H9 (cell line): ENCODE data around the gene MYL3. TPM values are rescaled to one million over a fixed set of nuclear protein-coding genes. Genes with fewer than 3 reads are reported as not detected.

ENCODE experiments used
- DNase-seq: peaks from one replicate; pipeline ENCODE4 v3.0.0-alpha.2; 2017
- H2AFZ ChIP-seq: one replicate; pipeline ENCODE4 v1.6.1; 2013; ENCODE audit warnings: mild to moderate bottlenecking, low read length, control low read depth, moderate library complexity
- H2AK5ac ChIP-seq: 2 replicates; pipeline ENCODE4 v1.6.1; 2013; ENCODE audit warnings: low read length, control low read depth, mixed read lengths; ENCODE audit not compliant: insufficient read length
- H2BK120ac ChIP-seq: one replicate; pipeline ENCODE4 v1.6.1; 2013; ENCODE audit warnings: low read depth, mild to moderate bottlenecking, low read length, control low read depth, inconsistent platforms; ENCODE audit not compliant: poor library complexity, severe bottlenecking
- H2BK12ac ChIP-seq: 2 replicates; pipeline ENCODE4 v1.6.1; 2013; ENCODE audit warnings: low read length, control low read depth, mixed read lengths, low read depth; ENCODE audit not compliant: insufficient read length
- H2BK15ac ChIP-seq: 2 replicates; pipeline ENCODE4 v1.6.1; 2013; ENCODE audit warnings: low read depth, low read length, control low read depth
- H2BK20ac ChIP-seq: one replicate; pipeline ENCODE4 v1.6.1; 2013; ENCODE audit warnings: low read depth, mild to moderate bottlenecking, low read length, control low read depth, inconsistent platforms; ENCODE audit not compliant: poor library complexity, severe bottlenecking
- H2BK5ac ChIP-seq: 2 replicates; pipeline ENCODE4 v1.6.1; 2013; ENCODE audit warnings: low read length, control low read depth, mixed read lengths; ENCODE audit not compliant: insufficient read length
- H3K14ac ChIP-seq: 2 replicates; pipeline ENCODE4 v1.6.1; 2013; ENCODE audit warnings: low read length, control low read depth; ENCODE audit not compliant: insufficient read depth
- H3K18ac ChIP-seq: 2 replicates; pipeline ENCODE4 v1.6.1; 2013; ENCODE audit warnings: low read depth, mild to moderate bottlenecking, mixed read lengths, low read length, control low read depth; ENCODE audit not compliant: insufficient read length
- H3K23ac ChIP-seq: 2 replicates; pipeline ENCODE4 v1.6.1; 2013; ENCODE audit warnings: low read length, control low read depth, mixed read lengths, low read depth; ENCODE audit not compliant: insufficient read length
- H3K23me2 ChIP-seq: 2 replicates; pipeline ENCODE4 v1.6.1; 2013; ENCODE audit warnings: low read depth, mild to moderate bottlenecking, mixed read lengths, low read length, control low read depth; ENCODE audit not compliant: insufficient read length, poor library complexity, severe bottlenecking
- H3K27ac ChIP-seq: 2 replicates; pipeline ENCODE4 v1.5.1; 2013; ENCODE audit warnings: low read length, control low read depth, mixed read lengths, low read depth; ENCODE audit not compliant: insufficient read length
- H3K27me3 ChIP-seq: 2 replicates; pipeline ENCODE4 v1.6.1; 2013; ENCODE audit warnings: low read length, control low read depth, inconsistent platforms; ENCODE audit not compliant: insufficient read depth
- H3K4ac ChIP-seq: 2 replicates; pipeline ENCODE4 v1.6.1; 2013; ENCODE audit warnings: low read depth, mild to moderate bottlenecking, control low read depth, inconsistent platforms, low read length, moderate library complexity
- H3K4me1 ChIP-seq: 2 replicates; pipeline ENCODE4 v1.6.1; 2013; ENCODE audit warnings: low read length, control low read depth, inconsistent platforms; ENCODE audit not compliant: insufficient read depth
- H3K4me2 ChIP-seq: 2 replicates; pipeline ENCODE4 v1.6.1; 2013; ENCODE audit warnings: low read length, control low read depth, mixed read lengths; ENCODE audit not compliant: insufficient read length, insufficient read depth
- H3K56ac ChIP-seq: 2 replicates; pipeline ENCODE4 v1.6.1; 2013; ENCODE audit warnings: low read depth, mild to moderate bottlenecking, mixed read lengths, low read length, control low read depth; ENCODE audit not compliant: insufficient read length
- H3K79me1 ChIP-seq: 2 replicates; pipeline ENCODE4 v1.6.1; 2013; ENCODE audit warnings: low read depth, mild to moderate bottlenecking, moderate library complexity, low read length, control low read depth, inconsistent platforms; ENCODE audit not compliant: insufficient read depth, poor library complexity, severe bottlenecking
- H3K79me2 ChIP-seq: 2 replicates; pipeline ENCODE4 v1.6.1; 2013; ENCODE audit warnings: low read length, control low read depth, inconsistent platforms; ENCODE audit not compliant: insufficient read depth
- H3K9ac ChIP-seq: 2 replicates; pipeline ENCODE4 v1.6.1; 2013; ENCODE audit warnings: low read length, control low read depth, mixed read lengths; ENCODE audit not compliant: insufficient read length; ENCODE audit errors: extremely low read depth
- H3K9me3 ChIP-seq: one replicate; pipeline ENCODE4 v1.6.1; 2013; ENCODE audit warnings: low read depth, low read length, inconsistent platforms; ENCODE audit not compliant: control insufficient read depth
- H3T11ph ChIP-seq: one replicate; pipeline ENCODE4 v1.6.1; 2013; ENCODE audit warnings: mild to moderate bottlenecking, low read length, control low read depth, inconsistent platforms
- H4K20me1 ChIP-seq: one replicate; pipeline ENCODE4 v1.6.1; 2013; ENCODE audit not compliant: control insufficient read depth, insufficient read length, insufficient read depth
- H4K5ac ChIP-seq: 2 replicates; pipeline ENCODE4 v1.6.1; 2013; ENCODE audit warnings: low read depth, mild to moderate bottlenecking, mixed read lengths, low read length, control low read depth; ENCODE audit not compliant: insufficient read length
- H4K8ac ChIP-seq: replicated peaks from 2 replicates; pipeline ENCODE4 v1.6.1; 2013; ENCODE audit warnings: low read length, control low read depth, mixed read lengths, low read depth; ENCODE audit not compliant: insufficient read length
- H4K91ac ChIP-seq: 2 replicates; pipeline ENCODE4 v1.6.1; 2013; ENCODE audit warnings: low read depth, mild to moderate bottlenecking, moderate library complexity, mixed read lengths, low read length, control low read depth; ENCODE audit not compliant: insufficient read length
- H3K27ac Mint-ChIP-seq, 3 experiments: 2 replicates in 2 of 3; 3 replicates in 1 of 3; pipeline ENCODE4 v1.8.0; 2020 to 2021; ENCODE audit warnings: mixed read lengths in 3 of 3, mild to moderate bottlenecking in 1 of 3, moderate library complexity in 1 of 3
- H3K27me3 Mint-ChIP-seq: 2 replicates; pipeline ENCODE4 v1.8.0; 2021; ENCODE audit warnings: low read depth, mild to moderate bottlenecking, moderate library complexity, mixed read lengths
- H3K36me3 Mint-ChIP-seq, 3 experiments: 2 replicates in 2 of 3; 3 replicates in 1 of 3; pipeline ENCODE4 v1.8.0; 2020 to 2021; ENCODE audit warnings: low read depth in 3 of 3, mixed read lengths in 3 of 3; ENCODE audit not compliant: insufficient read depth in 1 of 3
- H3K4me1 Mint-ChIP-seq, 2 experiments: 2 replicates each; pipeline ENCODE4 v1.8.0; 2020; ENCODE audit warnings: mixed read lengths in 2 of 2
- H3K4me3 Mint-ChIP-seq, 2 experiments: 2 replicates in 1 of 2; 3 replicates in 1 of 2; pipeline ENCODE4 v1.8.0; 2020 to 2021; ENCODE audit warnings: mild to moderate bottlenecking in 2 of 2, mixed read lengths in 2 of 2, moderate library complexity in 1 of 2
- H3K9me3 Mint-ChIP-seq, 2 experiments: 2 replicates in 1 of 2; 3 replicates in 1 of 2; pipeline ENCODE4 v1.8.0; 2020; ENCODE audit warnings: mild to moderate bottlenecking in 2 of 2, mixed read lengths in 2 of 2, moderate library complexity in 1 of 2
- WGBS: extraction: QIAGEN DNeasy Blood & Tissue Kit; methylation state at CpG from one replicate; pipeline ENCODE4 v1.1.7; 2013; ENCODE audit warnings: missing lambda C conversion rate, low lambda C conversion rate, mixed read lengths; ENCODE audit not compliant: insufficient read length; ENCODE audit errors: extremely low coverage; 5-methylcytosine and 5-hydroxymethylcytosine counted together
- total RNA-seq: library from RNA; stranded (reverse); gene quantifications from 2 replicates; pipeline ENCODE4 v1.2.1, GENCODE V29; 2021
- TF ChIP-seq, protein P1 (sequence below): fragments of 200-600 bp; sonication (generic); conservative IDR thresholded peaks from 3 replicates; pipeline ENCODE4 v1.8.0; 2021; ENCODE audit warnings: antibody characterized with exemption, mild to moderate bottlenecking

MYL3 gene
- total RNA-seq, 1 experiment from 2014 or later, result 0.24 TPM

DNA sequence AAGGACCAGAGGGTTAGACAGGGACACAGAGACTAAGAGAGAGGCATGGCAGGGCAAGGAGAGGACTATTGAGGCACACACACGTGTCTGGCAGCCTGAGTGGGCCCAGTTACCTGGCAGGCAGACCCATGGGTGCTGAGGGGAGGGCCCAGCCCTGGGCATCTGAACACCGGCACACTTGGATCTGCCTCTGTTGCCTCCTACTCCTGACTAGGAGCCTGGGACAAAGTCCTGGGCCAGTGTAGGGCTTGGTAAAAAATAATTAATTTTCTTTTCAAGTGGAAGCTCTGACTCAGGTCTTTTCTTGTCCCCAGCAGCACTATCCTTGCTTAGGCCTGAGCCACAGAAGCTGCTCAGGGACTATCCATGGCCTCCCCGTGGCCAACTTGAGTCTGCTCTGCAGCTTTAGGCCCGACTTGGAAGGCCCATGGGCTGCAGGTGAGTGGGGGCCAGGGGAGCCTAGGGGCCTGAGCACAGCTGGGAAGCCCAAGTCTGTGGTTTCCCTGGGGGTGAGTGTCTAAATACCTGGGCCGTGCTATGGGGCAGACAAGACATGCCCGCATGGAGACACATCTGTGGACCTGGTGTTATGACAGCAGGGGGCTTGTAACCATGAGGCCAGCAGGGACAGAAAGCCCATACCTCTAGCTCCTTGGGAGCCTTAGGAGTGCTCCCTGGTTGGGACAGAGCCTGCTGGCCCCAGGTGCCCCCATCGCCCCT is 14.3 kb upstream of the MYL3 start, which contains the start of gene PTH1R:
Gene PTH1R (plus strand): TSS at position 316 of the 720 bp plus-strand sequence. CDS start 5,839 bp downstream, outside the sequence.
- Histone ChIP-seq H4K8ac (no peak within 1 kb of the TSS), H2AK5ac (no peak within 1 kb of the TSS), H2BK12ac (no peak within 1 kb of the TSS), H3K14ac (no peak within 1 kb of the TSS; the same call in 1 of the 2 replicates), H3K18ac (no peak within 1 kb of the TSS), H3K79me1 (no peaks in the 10 kb centered on the region), H3K4ac (no peak within 1 kb of the TSS), H4K5ac (no peak within 1 kb of the TSS), H4K91ac (no peak within 1 kb of the TSS), H3T11ph (no peak within 1 kb of the TSS), H3K4me1 (no peaks in the 10 kb centered on the region), H3K27ac (no peak within 1 kb of the TSS), H3K79me2 (no peaks in the 10 kb centered on the region), H3K23me2 (peaks cover 3% of the 10 kb centered on the region), H4K20me1 (no peaks in the 10 kb centered on the region), H3K23ac (no peak within 1 kb of the TSS), H2AFZ (no peak within 1 kb of the TSS), H2BK5ac (no peak within 1 kb of the TSS), H3K9ac (no peak within 1 kb of the TSS), H3K9me3 (no peaks in the 10 kb centered on the region), H3K27me3 (peaks cover 32% of the 10 kb centered on the region), H2BK15ac (no peak within 1 kb of the TSS), H3K56ac (no peak within 1 kb of the TSS), H3K4me2 (no peak within 1 kb of the TSS), H2BK20ac (no peak within 1 kb of the TSS), H2BK120ac (no peak within 1 kb of the TSS)
- Mint-ChIP-seq H3K9me3 (no peaks in the 10 kb centered on the region), H3K36me3 (no peaks in the 10 kb centered on the region), H3K4me1 (peaks cover 8 to 23% of the 10 kb centered on the region in 2 experiments), H3K27ac (no peak within 1 kb of the TSS; a peak in 1 of 7 replicates), H3K27me3 (peaks cover 98% of the 10 kb centered on the region), H3K4me3 (no peak within 1 kb of the TSS)
- WGBS, result no CpG with 5 or more reads among the region's 7 CpGs
- DNase-seq, result no peak
- TF ChIP-seq, protein P1, sequence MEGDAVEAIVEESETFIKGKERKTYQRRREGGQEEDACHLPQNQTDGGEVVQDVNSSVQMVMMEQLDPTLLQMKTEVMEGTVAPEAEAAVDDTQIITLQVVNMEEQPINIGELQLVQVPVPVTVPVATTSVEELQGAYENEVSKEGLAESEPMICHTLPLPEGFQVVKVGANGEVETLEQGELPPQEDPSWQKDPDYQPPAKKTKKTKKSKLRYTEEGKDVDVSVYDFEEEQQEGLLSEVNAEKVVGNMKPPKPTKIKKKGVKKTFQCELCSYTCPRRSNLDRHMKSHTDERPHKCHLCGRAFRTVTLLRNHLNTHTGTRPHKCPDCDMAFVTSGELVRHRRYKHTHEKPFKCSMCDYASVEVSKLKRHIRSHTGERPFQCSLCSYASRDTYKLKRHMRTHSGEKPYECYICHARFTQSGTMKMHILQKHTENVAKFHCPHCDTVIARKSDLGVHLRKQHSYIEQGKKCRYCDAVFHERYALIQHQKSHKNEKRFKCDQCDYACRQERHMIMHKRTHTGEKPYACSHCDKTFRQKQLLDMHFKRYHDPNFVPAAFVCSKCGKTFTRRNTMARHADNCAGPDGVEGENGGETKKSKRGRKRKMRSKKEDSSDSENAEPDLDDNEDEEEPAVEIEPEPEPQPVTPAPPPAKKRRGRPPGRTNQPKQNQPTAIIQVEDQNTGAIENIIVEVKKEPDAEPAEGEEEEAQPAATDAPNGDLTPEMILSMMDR, result no peak
